Measurements from ENCODE around the gene OPHN1. TPM values are rescaled to one million over a fixed set of nuclear protein-coding genes. Genes with fewer than 3 reads are reported as not detected.

The OPHN1 gene
- total RNA-seq, 1 experiment from 2014 or later, result 3.3 TPM

DNA sequence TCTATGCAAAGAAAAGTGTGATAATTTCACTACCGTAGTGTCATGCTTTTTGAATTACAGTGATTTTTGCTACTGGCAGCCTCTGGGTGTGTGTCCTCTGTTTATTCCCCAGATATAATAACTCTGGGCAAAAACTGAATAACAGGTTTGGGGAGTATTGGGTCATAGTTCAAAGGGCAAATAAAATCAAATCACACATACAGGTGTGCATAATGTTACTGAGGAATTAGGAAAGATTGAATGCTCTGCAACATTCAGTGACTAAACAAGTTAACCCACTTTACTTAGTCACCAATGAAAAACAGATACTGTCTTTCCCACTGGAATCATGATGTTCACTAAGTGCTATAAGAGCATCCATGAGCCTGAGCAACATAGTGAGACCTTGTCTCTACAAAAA, 224.3 kb downstream of the OPHN1 start:
- ChIA-PET CTCF (no interaction called here), POLR2A (ENCODE audit: low non-redundant PET) (no interaction called here)
- no peak overlapping the region for H3K4me3 ChIP-seq (ENCODE audit: low read depth, low read length, poor library complexity, severe bottlenecking)
- H3K4me1 ChIP-seq (ENCODE audit: insufficient read depth, low read length, poor library complexity, severe bottlenecking), result no peaks in the 10 kb centered on the region
- DNase-seq (ENCODE audit: low spot score), result no peak
- H3K27ac ChIP-seq (ENCODE audit: low read depth, low read length, poor library complexity, severe bottlenecking), result no peak overlapping the region
- intact Hi-C loops (cut with micrococcal nuclease; ENCODE audit: unreplicated experiment), result no loop called here
- no TSS peak for BruUV-seq (replicated peaks)
- no peaks in the 10 kb centered on the region for H3K9me3 ChIP-seq (ENCODE audit: low read depth, low read length, poor library complexity, severe bottlenecking)
- H3K27me3 ChIP-seq (replicated peaks; ENCODE audit: insufficient read depth, low read depth, low read length, poor library complexity), result no peaks in the 10 kb centered on the region
- TF ChIP-seq EZH2 (IDR thresholded peaks at IDR 0.05; ENCODE audit: borderline replicate concordance, low read depth, low read length, poor library complexity, severe bottlenecking), result no peak
- TF ChIP-seq, protein P1, sequence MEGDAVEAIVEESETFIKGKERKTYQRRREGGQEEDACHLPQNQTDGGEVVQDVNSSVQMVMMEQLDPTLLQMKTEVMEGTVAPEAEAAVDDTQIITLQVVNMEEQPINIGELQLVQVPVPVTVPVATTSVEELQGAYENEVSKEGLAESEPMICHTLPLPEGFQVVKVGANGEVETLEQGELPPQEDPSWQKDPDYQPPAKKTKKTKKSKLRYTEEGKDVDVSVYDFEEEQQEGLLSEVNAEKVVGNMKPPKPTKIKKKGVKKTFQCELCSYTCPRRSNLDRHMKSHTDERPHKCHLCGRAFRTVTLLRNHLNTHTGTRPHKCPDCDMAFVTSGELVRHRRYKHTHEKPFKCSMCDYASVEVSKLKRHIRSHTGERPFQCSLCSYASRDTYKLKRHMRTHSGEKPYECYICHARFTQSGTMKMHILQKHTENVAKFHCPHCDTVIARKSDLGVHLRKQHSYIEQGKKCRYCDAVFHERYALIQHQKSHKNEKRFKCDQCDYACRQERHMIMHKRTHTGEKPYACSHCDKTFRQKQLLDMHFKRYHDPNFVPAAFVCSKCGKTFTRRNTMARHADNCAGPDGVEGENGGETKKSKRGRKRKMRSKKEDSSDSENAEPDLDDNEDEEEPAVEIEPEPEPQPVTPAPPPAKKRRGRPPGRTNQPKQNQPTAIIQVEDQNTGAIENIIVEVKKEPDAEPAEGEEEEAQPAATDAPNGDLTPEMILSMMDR (conservative IDR thresholded peaks at IDR 0.05; ENCODE audit: low read depth, low read length), result no peak
- no peaks in the 10 kb centered on the region for H3K36me3 ChIP-seq (ENCODE audit: insufficient read depth, low read length, poor library complexity, severe bottlenecking)

DNA sequence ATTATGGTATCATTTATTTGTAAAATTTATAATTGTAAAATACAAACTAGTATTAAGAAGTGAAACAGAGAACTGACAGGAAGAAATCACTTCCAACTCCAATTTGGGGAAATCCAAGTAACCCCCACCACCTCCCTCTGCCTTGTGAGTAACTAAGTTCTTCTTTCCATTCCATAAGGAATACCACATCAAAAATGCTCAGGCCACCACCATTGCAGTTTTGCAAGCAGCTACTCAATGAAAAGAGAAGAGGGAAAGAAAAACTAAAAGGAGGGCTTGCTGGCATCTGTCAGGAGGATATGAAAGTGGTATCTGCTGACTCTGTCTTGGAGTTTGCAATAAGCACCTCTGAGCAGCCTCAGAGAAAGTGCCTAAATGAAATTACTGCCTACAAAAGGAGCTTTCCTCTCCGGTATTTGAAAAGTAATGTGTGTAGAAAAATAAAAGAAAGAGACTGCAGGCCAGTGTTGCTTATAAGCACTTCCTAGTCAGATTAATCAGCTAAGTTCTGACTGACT, 228.7 kb downstream of the OPHN1 start:
- no peak for TF ChIP-seq EZH2 (IDR thresholded peaks at IDR 0.05; ENCODE audit: borderline replicate concordance, low read depth, low read length, poor library complexity, severe bottlenecking)
- TF ChIP-seq, protein P1 (conservative IDR thresholded peaks at IDR 0.05; ENCODE audit: low read depth, low read length), result no peak
- Histone ChIP-seq H3K9me3 (ENCODE audit: low read depth, low read length, poor library complexity, severe bottlenecking) (no peaks in the 10 kb centered on the region), H3K27ac (ENCODE audit: low read depth, low read length, poor library complexity, severe bottlenecking) (no peak overlapping the region), H3K27me3 (replicated peaks; ENCODE audit: insufficient read depth, low read depth, low read length, poor library complexity) (no peaks in the 10 kb centered on the region), H3K4me3 (ENCODE audit: low read depth, low read length, poor library complexity, severe bottlenecking) (no peak overlapping the region), H3K4me1 (ENCODE audit: insufficient read depth, low read length, poor library complexity, severe bottlenecking) (no peaks in the 10 kb centered on the region), H3K36me3 (ENCODE audit: insufficient read depth, low read length, poor library complexity, severe bottlenecking) (no peaks in the 10 kb centered on the region)
- BruUV-seq (replicated peaks), result no TSS peak
- intact Hi-C loops (cut with micrococcal nuclease; ENCODE audit: unreplicated experiment), result no loop called here
- CTCF ChIA-PET, result no interaction called here
- DNase-seq (ENCODE audit: low spot score), result no peak
- POLR2A ChIA-PET (ENCODE audit: low non-redundant PET), result no interaction called here

DNA sequence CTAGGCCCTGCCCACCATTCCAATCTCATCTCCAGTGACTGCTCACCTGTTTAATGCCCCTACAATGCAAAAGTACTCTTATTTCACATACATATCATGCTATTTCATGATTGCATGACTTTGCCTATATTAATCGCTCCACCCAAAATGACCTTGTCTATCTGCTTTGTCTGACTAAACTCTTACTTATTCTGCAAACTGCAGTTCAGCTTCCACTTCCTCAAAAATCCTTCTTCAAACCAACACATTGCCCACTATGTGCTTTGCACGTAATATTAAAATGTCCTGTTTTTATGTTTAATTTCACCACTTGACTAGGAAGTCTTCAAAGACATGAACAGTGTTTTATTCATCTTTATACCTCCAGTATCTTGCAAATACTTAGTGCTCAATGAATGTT, 229.6 kb downstream of the OPHN1 start:
- H3K9me3 ChIP-seq (ENCODE audit: low read depth, low read length, poor library complexity, severe bottlenecking), result no peaks in the 10 kb centered on the region
- POLR2A ChIA-PET (ENCODE audit: low non-redundant PET), result no interaction called here
- H3K27me3 ChIP-seq (replicated peaks; ENCODE audit: insufficient read depth, low read depth, low read length, poor library complexity), result no peaks in the 10 kb centered on the region
- no peaks in the 10 kb centered on the region for H3K36me3 ChIP-seq (ENCODE audit: insufficient read depth, low read length, poor library complexity, severe bottlenecking)
- H3K4me3 ChIP-seq (ENCODE audit: low read depth, low read length, poor library complexity, severe bottlenecking), result no peak overlapping the region
- H3K27ac ChIP-seq (ENCODE audit: low read depth, low read length, poor library complexity, severe bottlenecking), result no peak overlapping the region
- no peak for TF ChIP-seq EZH2 (IDR thresholded peaks at IDR 0.05; ENCODE audit: borderline replicate concordance, low read depth, low read length, poor library complexity, severe bottlenecking)
- TF ChIP-seq, protein P1 (conservative IDR thresholded peaks at IDR 0.05; ENCODE audit: low read depth, low read length), result no peak
- intact Hi-C loops (cut with micrococcal nuclease; ENCODE audit: unreplicated experiment), result no loop called here
- no peaks in the 10 kb centered on the region for H3K4me1 ChIP-seq (ENCODE audit: insufficient read depth, low read length, poor library complexity, severe bottlenecking)
- no TSS peak for BruUV-seq (replicated peaks)
- DNase-seq (ENCODE audit: low spot score), result no peak
- CTCF ChIA-PET, result no interaction called here

All from A673 (cell line).